Natural killer cell treated with Interleukin-12 subunit alpha and Interleukin-12 subunit beta and Interleukin-15 and Interleukin-18, amount 100 ng/mL, for 72 hours (primary cell): Measurements from ENCODE around the gene MED28. TPM values are rescaled to one million over a fixed set of nuclear protein-coding genes. Genes with fewer than 3 reads are reported as not detected.

Source experiments
- ATAC-seq, 2 donors: fragments of 150-1000 bp; cut with Tn5 transposase in 1 of 2; sonication (Bioruptor Pico), chemical (Tn5 transposase) in 1 of 2; 2 replicates each; pipeline ENCODE4 v1.10.0; 2021
- DNase-seq: peaks from one replicate; pipeline ENCODE4 v3.0.0; 2022; ENCODE audit warnings: low spot score
- H3K27ac Mint-ChIP-seq, 2 donors: 1 replicate in 1 of 2; 2 replicates in 1 of 2; pipeline ENCODE4 v1.8.0; 2022; ENCODE audit warnings: mixed read lengths in 2 of 2, mild to moderate bottlenecking in 1 of 2, moderate library complexity in 1 of 2
- H3K27me3 Mint-ChIP-seq, 2 donors: 1 replicate in 1 of 2; 2 replicates in 1 of 2; pipeline ENCODE4 v1.8.0; 2022; ENCODE audit warnings: mixed read lengths in 2 of 2
- H3K36me3 Mint-ChIP-seq: one replicate; pipeline ENCODE4 v1.8.0; 2022; ENCODE audit warnings: mixed read lengths
- H3K4me1 Mint-ChIP-seq, 2 donors: 1 replicate in 1 of 2; 2 replicates in 1 of 2; pipeline ENCODE4 v1.8.0; 2022; ENCODE audit warnings: low read depth in 2 of 2, mixed read lengths in 2 of 2, mild to moderate bottlenecking in 1 of 2
- H3K4me3 Mint-ChIP-seq: one replicate; pipeline ENCODE4 v1.8.0; 2022; ENCODE audit warnings: mixed read lengths
- H3K9me3 Mint-ChIP-seq: 2 replicates; pipeline ENCODE4 v1.8.0; 2022; ENCODE audit warnings: mixed read lengths
- total RNA-seq, 2 donors: library from RNA; stranded (reverse); gene quantifications; one replicate each; pipeline ENCODE4 v1.2.3, GENCODE V29; 2022

MED28 gene
- total RNA-seq, 2 donors from 2014 or later = 35.2 to 41.2 TPM

DNA sequence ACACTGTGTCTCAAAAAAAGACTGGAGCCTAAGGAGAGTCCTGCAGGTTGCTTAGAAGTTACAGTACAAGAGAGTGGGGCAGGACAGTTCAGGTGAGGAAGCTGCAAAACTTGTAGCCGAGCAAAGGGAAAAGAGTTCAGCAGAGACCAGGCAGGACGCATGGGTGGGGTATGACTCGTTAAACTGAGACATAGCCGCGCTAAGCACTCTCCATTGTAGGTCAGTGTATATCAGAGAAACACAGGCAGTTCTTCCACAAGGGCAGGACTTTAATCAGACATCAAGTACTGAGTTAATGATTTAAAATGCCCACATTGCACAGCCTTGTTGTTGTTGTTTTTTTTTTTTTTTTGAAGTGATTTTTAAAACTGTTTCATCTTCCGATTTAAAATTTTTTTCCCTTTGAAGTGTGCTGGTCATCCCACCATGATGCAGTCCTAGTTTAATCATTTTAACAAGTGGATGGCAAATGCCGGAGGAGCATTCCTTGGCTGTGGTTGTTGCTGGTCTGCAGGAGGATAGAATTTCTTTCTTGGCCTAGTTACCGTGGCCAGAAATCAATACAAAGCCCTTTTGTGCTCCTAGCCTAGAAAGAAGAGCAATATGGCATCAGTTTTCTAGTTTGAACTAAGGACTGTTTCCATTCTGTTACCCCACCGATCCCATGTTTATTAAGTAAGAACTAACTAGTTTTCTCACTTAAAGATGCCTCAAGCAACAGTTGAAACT, 27.2 kb upstream of the MED28 start:
- Mint-ChIP-seq H3K9me3 (no peaks in the 10 kb centered on the region), H3K27me3 (no peaks in the 10 kb centered on the region), H3K27ac (no peak overlapping the region), H3K4me3 (no peak overlapping the region), H3K36me3 (peaks cover 29% of the 10 kb centered on the region), H3K4me1 (peaks cover 2 to 10% of the 10 kb centered on the region in 2 donors)
- DNase-seq = no peak
- ATAC-seq = no peak

GRCh38 chr4:17589355-17589754, 25.1 kb upstream of the MED28 start:
- ATAC-seq (no peak), DNase-seq (no peak)
- H3K4me1 Mint-ChIP-seq = peaks cover 5 to 11% of the 10 kb centered on the region in 2 donors
- H3K27ac Mint-ChIP-seq = no peak overlapping the region
- H3K27me3 Mint-ChIP-seq = no peaks in the 10 kb centered on the region
- H3K4me3 Mint-ChIP-seq = no peak overlapping the region
- H3K9me3 Mint-ChIP-seq = no peaks in the 10 kb centered on the region
- peaks cover 32% of the 10 kb centered on the region for H3K36me3 Mint-ChIP-seq

- H3K9me3 Mint-ChIP-seq = no peaks in the 10 kb centered on the region
- DNase-seq (no peak), ATAC-seq (no peak)
- H3K36me3 Mint-ChIP-seq = peaks cover 20% of the 10 kb centered on the region
- H3K27me3 Mint-ChIP-seq = no peaks in the 10 kb centered on the region
- peaks cover 5 to 8% of the 10 kb centered on the region in 2 donors for H3K4me1 Mint-ChIP-seq
- no peak overlapping the region for H3K4me3 Mint-ChIP-seq
- H3K27ac Mint-ChIP-seq = no peak overlapping the region
Observed at GRCh38 chr4:17595471-17596005, 18.9 kb upstream of the MED28 start.

DNA sequence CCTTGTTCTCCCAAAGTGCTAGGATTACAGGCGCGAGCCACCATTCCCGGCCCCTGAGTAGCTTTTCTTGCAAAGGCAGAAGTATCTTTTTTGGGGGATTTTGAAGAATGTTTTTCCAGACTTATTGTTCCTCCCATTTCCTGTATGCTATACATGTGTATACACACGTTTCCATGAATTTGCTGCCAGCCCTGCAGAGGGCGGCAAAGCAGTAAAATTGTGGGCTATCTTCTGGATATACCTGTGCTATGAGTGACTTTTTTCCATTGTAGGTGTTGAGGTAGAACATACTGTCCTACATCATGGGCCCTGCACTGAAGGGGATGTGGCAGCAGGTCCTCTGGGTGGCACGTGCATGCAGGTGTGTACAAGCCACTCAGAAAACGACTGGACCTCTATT, 16.9 kb upstream of the MED28 start:
- no peak for ATAC-seq
- Mint-ChIP-seq H3K27me3 (no peaks in the 10 kb centered on the region), H3K4me3 (no peak overlapping the region), H3K4me1 (peaks cover under 1 to 4% of the 10 kb centered on the region in 2 donors), H3K9me3 (no peaks in the 10 kb centered on the region), H3K27ac (no peak overlapping the region), H3K36me3 (peaks cover 9% of the 10 kb centered on the region)
- no peak for DNase-seq

DNA sequence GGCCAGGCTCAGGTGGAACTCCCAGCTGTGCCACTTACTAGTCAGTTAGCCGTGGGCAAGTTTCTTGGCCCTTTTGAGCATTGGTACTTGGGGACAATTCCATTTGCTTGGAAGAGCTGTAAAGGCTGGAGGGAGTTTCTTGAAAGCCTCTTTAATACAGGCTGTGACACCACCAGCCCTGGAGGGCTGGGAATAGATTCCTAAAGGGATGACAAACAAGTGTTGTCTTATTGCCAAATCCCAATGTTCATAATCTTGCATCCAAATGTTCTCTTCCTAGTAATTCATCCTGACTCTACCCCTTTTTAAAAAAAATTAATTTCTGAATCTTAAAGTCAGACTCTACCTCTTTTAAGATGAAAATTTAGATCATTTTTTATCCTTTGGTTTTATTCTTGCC, 14.6 kb upstream of the MED28 start:
- H3K4me3 Mint-ChIP-seq = no peak overlapping the region
- DNase-seq = no peak
- H3K9me3 Mint-ChIP-seq = no peaks in the 10 kb centered on the region
- peaks cover 11% of the 10 kb centered on the region for H3K36me3 Mint-ChIP-seq
- ATAC-seq = no peak
- H3K4me1 Mint-ChIP-seq = no peaks in the 10 kb centered on the region
- no peaks in the 10 kb centered on the region for H3K27me3 Mint-ChIP-seq
- no peak overlapping the region for H3K27ac Mint-ChIP-seq

GRCh38 chr4:17605236-17605635, 9.2 kb upstream of the MED28 start:
- H3K27ac Mint-ChIP-seq = no peak overlapping the region
- peaks cover 0 to 3% of the 10 kb centered on the region in 2 donors for H3K4me1 Mint-ChIP-seq
- DNase-seq (no peak), ATAC-seq (no peak)
- no peak overlapping the region for H3K4me3 Mint-ChIP-seq
- H3K36me3 Mint-ChIP-seq = peaks cover 13% of the 10 kb centered on the region
- no peaks in the 10 kb centered on the region for H3K9me3 Mint-ChIP-seq
- no peaks in the 10 kb centered on the region for H3K27me3 Mint-ChIP-seq

GRCh38 chr4:17613761-17614415, 553 bp upstream of the MED28 start:
- H3K9me3 Mint-ChIP-seq = no peaks in the 10 kb centered on the region
- ATAC-seq (peak; percentile 58 to 78), DNase-seq (no peak)
- no peaks in the 10 kb centered on the region for H3K27me3 Mint-ChIP-seq
- H3K4me3 Mint-ChIP-seq = peak overlapping the region; percentile 92
- peak overlapping the region; percentile 92 to 96 for H3K27ac Mint-ChIP-seq
- peaks cover 21 to 25% of the 10 kb centered on the region in 2 donors for H3K4me1 Mint-ChIP-seq
- peaks cover 8% of the 10 kb centered on the region for H3K36me3 Mint-ChIP-seq

DNA sequence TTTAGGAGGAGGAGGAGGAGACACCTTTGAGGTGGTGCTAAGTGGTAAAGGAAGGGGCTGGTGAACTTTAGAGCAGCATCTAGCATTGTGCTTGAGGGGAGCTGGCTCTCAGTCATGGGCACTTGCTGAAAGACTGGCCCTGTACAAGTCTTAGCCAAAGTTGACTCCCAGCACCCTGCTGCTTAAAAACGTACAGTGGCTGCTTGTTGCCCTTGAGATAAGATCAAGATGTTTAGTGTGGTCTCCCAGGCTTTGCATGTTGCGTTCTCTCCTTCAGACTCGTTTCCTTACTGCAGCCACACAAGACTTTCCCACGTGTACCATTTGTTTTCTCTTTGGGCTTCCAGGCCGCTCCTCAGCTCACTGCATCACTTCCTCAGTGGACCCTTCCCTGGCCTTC, 1.8 kb downstream of the MED28 start:
- no peak for DNase-seq
- Mint-ChIP-seq H3K27me3 (no peaks in the 10 kb centered on the region), H3K9me3 (no peaks in the 10 kb centered on the region), H3K27ac (peak overlapping the region; percentile 38 to 79), H3K4me1 (peaks cover 27 to 31% of the 10 kb centered on the region in 2 donors), H3K4me3 (peak overlapping the region; percentile 71), H3K36me3 (peaks cover 8% of the 10 kb centered on the region)
- ATAC-seq = no peak

DNA sequence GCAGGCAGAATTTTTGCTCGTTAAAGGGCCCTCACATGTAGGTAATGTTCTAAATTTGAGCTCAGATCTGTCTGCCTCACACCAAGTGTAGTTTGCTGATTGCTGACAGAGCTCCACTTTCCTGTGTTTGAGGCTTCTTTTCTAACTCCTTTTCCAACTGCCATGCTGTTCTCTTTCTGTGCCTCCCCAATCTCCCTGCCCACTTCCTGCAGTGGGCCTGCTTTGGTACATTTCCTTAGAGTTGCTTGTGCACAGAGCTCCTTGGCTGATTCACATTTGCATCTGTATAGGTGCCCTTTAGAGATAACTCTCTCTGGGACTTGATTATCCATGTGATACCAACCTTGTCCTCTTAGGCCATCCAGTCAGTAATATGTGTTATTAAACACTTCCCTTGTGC, 4.5 kb downstream of the MED28 start:
- Mint-ChIP-seq H3K27ac (peak overlapping the region in 1 of 2 donors; percentile 60), H3K4me3 (peak overlapping the region; percentile 11), H3K36me3 (peaks cover 24% of the 10 kb centered on the region), H3K27me3 (no peaks in the 10 kb centered on the region), H3K4me1 (peaks cover 27 to 32% of the 10 kb centered on the region in 2 donors), H3K9me3 (no peaks in the 10 kb centered on the region)
- DNase-seq (no peak), ATAC-seq (no peak)

DNA sequence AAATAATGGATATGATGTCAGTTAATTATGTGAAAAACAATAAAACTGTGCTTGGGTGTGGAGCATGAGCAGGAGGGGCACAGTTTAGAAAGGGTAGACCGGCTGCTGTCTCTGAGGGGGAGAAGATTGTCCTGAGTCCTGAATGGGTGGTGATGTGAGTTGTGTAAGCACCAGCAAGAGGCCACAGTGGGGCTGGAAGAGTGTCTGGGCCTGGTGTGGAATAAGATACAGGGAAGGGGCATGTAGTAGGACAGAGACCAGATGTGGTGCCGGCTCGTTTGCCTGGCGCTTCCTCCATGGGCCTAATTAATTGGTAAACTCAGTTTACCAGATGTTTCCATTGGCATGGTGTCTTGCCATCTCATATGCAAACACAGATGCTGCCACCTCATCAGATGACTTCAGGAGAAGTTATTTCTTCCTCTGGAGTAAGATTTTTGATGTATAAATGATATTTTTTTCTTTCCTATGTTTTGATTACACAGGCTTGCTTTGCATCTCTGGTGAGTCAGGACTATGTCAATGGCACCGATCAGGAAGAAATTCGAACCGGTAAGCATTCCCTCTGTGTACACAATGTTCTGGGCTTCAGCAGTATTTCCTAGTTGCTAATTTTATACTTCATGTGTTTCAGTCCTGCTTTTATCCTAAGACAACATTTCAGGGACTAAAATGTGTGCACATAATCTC, 5.1 kb downstream of the MED28 start:
- peaks cover 30% of the 10 kb centered on the region for H3K36me3 Mint-ChIP-seq
- H3K4me1 Mint-ChIP-seq = peaks cover 21 to 35% of the 10 kb centered on the region in 2 donors
- peak overlapping the region in 1 of 2 donors; percentile 60 for H3K27ac Mint-ChIP-seq
- no peak overlapping the region for H3K4me3 Mint-ChIP-seq
- ATAC-seq (no peak), DNase-seq (no peak)
- no peaks in the 10 kb centered on the region for H3K27me3 Mint-ChIP-seq
- H3K9me3 Mint-ChIP-seq = no peaks in the 10 kb centered on the region

GRCh38 chr4:17623451-17624001, 9.1 kb downstream of the MED28 start:
- H3K4me3 Mint-ChIP-seq = no peak overlapping the region
- no peak for ATAC-seq
- no peaks in the 10 kb centered on the region for H3K27me3 Mint-ChIP-seq
- no peak overlapping the region for H3K27ac Mint-ChIP-seq
- peaks cover 7 to 24% of the 10 kb centered on the region in 2 donors for H3K4me1 Mint-ChIP-seq
- DNase-seq = no peak
- H3K36me3 Mint-ChIP-seq = peaks cover 50% of the 10 kb centered on the region
- no peaks in the 10 kb centered on the region for H3K9me3 Mint-ChIP-seq

GRCh38 chr4:17624821-17625220, 10.4 kb downstream of the MED28 start:
- H3K4me3 Mint-ChIP-seq = no peak overlapping the region
- no peak for ATAC-seq
- no peaks in the 10 kb centered on the region for H3K27me3 Mint-ChIP-seq
- no peak for DNase-seq
- peaks cover 0 to 18% of the 10 kb centered on the region in 2 donors for H3K4me1 Mint-ChIP-seq
- no peaks in the 10 kb centered on the region for H3K9me3 Mint-ChIP-seq
- peaks cover 52% of the 10 kb centered on the region for H3K36me3 Mint-ChIP-seq
- no peak overlapping the region for H3K27ac Mint-ChIP-seq

DNA sequence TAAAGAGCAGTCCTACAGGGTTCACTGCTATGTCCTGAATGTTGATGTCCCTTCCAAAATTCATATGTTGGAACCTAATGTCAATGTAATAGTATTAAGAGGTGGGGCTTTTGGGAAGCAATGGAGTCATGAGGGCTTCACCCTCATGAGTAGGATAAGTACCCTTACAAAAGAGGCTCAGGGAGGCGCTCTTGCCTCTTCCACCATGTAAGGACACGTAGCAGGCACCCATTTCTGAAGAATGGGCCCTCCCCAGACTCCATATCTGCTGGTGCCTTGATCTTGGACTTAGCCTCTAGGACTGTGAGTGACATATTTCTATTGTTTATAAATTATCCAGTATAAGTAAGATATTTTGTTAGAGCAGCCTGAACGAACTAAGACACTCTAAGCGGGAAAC, 15.8 kb downstream of the MED28 start:
- H3K4me1 Mint-ChIP-seq = peaks cover 0 to 5% of the 10 kb centered on the region in 2 donors
- H3K36me3 Mint-ChIP-seq = peaks cover 28% of the 10 kb centered on the region
- no peak overlapping the region for H3K4me3 Mint-ChIP-seq

More for the DNA sequence above, 15.8 kb downstream of the MED28 start:
- Mint-ChIP-seq H3K9me3 (no peaks in the 10 kb centered on the region), H3K27ac (no peak overlapping the region), H3K27me3 (no peaks in the 10 kb centered on the region)
- no peak for DNase-seq
- no peak for ATAC-seq
